Cortex of kidney (tissue), 1 donor: Measurements from ENCODE around the gene OXA1L.
"Not testable (repeated sequence)": the region's sequence is repeated elsewhere in the genome, so short reads cannot be mapped to it uniquely, and the experiment has no call there.

ENCODE experiments used
- DNase-seq: peaks from one replicate; lab custom pipeline; 2025; lab: John Stamatoyannopoulos, UW

The OXA1L gene

DNA sequence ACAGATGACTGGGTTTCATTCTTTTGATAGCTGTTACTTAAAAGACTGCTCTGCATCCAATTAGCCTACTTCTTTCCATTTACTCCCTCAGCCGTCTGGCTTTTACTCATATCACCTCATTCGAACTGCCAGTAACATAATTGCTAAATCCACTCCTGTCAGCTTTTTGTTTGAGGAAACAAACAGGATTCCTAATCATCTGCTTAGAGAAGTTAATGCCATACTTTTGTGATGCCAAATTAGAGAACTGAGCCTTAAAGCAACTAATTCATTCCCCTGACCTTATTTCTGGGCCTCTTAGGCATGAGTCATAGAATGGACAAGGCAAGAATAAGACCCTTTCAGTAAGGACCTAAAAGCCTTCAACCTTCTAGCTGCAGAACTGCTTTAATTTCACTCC is 2.9 kb downstream of the OXA1L start:
- DNase-seq, result no peak

GRCh38 chr14:22770481-22771187 is 4.1 kb downstream of the OXA1L start:
- no peak for DNase-seq

GRCh38 chr14:22772725-22773124 is 6.2 kb downstream of the OXA1L start:
- DNase-seq, result no peak

DNA sequence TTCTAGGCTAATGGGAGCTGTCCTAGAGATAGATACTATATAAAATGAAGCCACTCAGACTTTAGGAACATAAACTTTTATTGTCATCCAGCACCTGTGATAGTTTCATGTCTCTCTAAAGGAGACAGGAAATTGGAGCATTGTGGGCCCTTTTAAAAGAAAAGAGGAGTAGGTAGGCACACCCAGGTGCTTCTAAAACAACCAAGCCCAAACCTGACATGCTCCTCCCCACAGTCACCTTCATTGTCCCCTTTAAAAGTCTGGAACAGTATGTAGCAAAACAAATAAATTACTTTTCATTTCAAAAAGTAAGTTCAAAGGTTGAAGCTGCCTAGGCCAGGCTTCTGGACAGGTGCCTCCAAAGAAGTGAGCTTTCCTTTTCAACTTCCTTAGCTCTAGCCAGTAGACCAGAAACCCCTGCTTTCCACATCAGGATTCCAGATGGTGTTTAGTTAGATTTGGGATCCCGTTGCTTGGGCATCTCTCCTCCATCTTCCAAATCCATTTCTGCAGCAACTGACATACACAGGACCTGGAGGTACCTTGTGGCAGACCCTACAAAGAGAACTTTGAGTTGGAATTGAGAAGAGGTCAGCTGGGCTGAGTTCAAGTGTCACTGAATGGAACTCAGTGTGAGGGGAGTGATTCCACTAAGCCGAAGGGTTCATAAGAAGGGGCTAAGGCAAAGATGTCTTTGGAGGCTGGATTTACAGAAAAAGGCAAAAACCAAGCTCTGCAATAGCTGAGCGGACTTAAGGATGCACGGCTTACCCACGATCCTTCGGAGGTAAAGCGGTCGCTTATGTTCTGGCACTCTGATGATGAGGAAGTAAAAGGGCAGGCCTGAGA is 6.9 kb downstream of the OXA1L start:
- DNase-seq, result no peak

GRCh38 chr14:22774011-22774706 is 7.7 kb downstream of the OXA1L start:
- DNase-seq, result no peak

DNA sequence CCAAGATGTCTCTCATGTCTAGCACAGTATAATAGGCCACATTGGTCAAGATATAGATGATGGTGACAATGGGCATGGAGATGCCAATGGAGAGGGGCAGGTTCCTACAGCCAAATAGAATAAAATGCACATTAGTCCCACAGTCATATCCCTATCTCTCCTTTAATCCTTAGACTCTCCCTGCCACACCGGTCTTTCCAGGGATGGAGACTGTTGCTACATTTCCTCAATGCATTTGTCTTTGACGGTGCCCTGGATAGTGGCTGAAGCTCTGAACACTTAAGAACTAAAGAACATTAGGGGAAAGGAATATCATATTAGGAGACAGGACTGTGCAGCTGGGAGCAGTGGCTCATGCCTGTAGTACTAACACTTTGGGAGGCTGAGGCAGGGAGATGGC is 9.7 kb downstream of the OXA1L start:
- DNase-seq, result no peak

GRCh38 chr14:22776849-22777248 is 10.4 kb downstream of the OXA1L start:
- DNase-seq, result not testable (repeated sequence)

DNA sequence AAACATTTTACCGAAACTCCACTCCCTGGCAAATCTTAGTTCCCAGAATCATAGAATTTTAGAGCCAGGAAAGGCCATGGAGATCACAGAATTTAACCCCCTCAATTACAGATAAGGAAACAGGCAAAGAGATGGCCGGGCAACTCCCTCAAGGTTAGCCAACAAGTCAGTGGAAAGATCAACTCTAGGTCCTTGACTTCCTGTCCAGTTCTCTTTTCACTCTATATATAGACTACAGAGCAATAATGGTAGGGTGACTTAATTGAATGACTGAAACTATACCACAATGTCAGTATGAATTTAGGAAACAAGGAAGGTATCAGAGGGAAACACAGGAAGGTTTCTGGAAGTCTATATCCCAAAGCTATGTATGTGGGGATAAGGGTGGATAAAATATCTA is 11.6 kb downstream of the OXA1L start:
- DNase-seq, result no peak

DNA sequence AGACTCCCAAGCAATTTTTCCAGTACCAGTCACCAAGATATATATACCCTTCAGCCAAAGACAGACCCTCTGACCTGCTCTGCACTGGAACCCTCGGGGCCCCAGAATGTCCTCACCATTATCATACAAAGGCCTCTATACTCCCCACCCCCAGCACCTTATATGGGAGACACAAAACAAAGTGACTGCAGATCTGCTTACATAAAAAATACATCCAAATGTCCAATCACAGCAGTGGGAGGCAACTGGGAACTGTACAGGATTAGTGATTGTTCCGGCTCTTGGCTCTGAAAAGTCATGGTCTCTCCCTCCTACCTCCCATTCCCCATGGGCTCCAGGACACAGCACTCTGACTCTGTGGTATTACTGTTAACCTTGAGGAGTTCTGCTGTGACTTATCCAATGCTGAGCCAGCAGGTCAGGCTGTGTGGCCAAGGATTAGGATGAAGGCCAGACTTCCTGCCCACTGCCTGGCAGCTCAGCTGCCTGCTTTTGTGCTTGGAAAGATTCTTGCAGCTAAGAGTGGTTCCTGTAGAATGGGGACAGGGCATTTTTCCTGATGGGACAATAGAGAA is 13.7 kb downstream of the OXA1L start:
- no peak for DNase-seq

DNA sequence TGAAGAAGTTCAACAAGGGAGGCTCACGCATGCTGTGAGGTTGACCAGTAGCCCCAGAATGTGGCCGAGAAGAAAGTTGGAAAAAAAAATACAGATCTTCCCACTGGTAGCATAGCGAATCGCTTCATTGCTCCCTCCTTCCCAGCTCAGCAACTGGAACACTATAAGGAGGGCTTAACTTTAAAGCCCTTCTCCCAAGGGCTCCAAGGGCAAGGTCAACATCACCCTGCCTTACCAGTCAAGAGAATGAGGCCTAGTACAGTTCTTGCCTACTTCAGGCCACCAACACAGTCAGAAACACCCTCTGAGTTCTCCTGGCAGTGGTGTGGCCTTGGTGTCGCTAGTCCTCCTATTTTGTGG is 14.4 kb downstream of the OXA1L start:
- no peak for DNase-seq

- DNase-seq, result no peak
Measured at GRCh38 chr14:22781301-22781991, 15.0 kb downstream of the OXA1L start.

- DNase-seq, result no peak
Measured at GRCh38 chr14:22786685-22787084, 20.2 kb downstream of the OXA1L start.

- DNase-seq, result no peak
Measured at GRCh38 chr14:22791301-22791700, 24.8 kb downstream of the OXA1L start.

- no peak for DNase-seq
Measured at GRCh38 chr14:22792158-22792557, 25.7 kb downstream of the OXA1L start.

DNA sequence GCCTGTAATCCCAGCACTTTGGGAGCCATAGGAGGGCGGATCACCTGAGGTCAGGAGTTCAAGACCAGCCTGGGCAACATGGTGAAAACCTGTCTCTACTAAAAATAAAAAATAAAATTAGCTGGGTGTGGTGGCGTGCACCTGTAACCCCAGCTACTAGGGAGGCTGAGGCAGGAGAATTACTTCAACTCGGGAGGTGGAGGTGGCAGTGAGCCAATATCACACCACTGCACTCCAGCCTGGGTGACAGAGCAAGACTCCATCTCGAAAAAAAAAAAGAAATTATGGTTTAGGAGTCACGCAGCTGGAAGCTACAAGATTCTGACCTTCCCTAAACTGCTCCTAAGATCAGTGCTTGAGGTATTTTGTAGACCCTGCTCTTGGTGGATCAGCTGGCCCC is 27.1 kb downstream of the OXA1L start:
- DNase-seq, result not testable (repeated sequence)

GRCh38 chr14:22793976-22794375 is 27.5 kb downstream of the OXA1L start:
- DNase-seq, result no peak

- DNase-seq, result no peak
Measured at GRCh38 chr14:22794551-22794951, 28.1 kb downstream of the OXA1L start.

DNA sequence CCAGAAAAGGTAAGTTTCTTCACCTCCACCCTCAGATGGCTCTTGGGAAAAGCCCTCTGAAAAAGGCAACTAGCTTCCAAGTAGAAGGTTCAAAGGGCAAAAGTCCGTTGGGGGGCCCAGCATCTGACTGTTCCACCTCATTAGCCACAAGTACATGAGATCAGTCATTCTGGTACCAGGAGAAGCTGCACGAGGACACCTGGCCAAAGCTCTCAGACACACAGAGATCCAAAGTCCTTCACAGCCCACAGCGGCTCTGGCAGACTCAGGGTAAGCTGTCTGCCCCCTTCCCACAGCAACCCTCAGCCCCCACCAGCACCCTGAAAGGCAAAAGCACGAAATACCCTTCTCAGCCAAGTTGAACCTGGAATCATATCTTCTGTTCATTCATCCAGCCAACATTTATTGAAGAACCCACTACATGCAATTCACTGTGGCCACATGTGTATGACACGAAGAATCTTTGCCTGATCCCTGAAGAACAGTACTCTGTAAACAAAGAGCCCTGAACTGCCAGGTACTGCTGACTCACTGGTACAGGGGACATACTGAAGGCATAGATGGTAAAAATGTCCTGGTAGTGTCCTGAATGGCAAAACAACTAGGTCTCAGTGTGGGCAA is 29.7 kb downstream of the OXA1L start:
- DNase-seq, result no peak

DNA sequence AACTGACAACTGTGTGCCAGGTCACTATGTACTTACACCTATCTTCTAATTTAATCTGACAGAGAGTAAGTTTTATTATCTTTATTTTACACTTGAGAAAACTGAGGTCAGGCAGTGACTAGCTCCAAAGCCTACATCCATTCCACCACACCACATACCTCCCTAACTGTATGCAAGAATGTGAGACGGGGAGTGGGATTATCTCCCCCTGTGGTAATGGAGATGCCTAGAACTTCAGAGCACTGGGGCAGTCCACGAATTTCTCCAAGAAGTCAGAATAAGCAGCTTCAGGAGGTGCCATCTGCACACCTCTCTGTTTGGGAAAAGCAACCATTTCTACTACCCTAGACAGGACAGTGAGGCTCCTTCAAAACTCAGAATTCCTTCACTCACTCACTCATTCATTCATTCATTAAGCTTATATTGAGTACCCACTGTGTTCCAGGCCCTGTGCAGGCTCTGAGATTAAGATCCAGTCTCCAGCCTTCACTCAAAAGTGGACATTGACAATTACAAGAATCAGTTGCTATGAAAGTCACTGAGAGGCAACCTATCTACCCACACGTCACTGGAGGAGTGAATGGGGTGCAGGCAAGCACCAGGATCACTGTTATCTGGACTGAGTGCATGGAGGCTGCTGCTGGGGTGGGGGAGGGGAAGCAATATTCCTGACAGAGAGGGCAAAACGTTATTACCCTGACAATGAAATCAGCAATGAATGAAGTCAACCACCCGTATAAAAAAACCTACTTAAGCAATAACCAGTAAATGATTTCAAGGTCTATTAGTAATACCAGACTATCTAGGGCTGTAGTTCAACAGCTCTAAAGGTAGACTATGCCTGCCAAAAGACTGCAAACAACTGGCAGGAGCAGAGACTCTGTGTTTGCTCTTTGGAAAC is 30.8 kb downstream of the OXA1L start:
- no peak for DNase-seq

- DNase-seq, result no peak
Measured at GRCh38 chr14:22798528-22798927, 32.0 kb downstream of the OXA1L start.
